ENCODE results near the gene SEPTIN2.
"Not testable (repeated sequence)": the region's sequence is repeated elsewhere in the genome, so short reads cannot be mapped to it uniquely, and the experiment has no call there.

Gene SEPTIN2

GRCh38 chr2:241315093-241315878 is 439 bp upstream of the SEPTIN2 start, which contains the start of gene HDLBP:
Gene HDLBP (minus strand): TSS chr2:241315672. CDS start chr2:241266869, 48,803 bp downstream.
- DNase-seq = peak; percentile 97

DNA sequence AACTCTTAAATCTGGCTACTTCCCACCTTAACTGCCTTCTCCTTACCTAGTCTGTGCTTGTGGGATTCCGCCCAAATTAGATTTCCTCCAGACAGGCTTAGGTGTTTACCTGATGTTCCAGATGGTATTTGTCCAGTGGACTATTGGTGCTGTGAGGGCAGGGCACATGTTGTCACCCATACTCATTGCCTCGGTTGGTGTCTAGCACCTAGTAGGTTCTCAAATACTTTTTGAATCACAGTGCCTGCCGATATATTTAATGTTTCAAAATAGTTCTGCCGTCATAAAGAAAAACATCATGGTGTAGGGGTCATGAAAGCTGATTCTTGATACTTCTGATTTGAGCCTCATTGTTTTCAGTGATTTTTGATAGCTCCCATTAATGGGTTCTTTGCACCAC is 1.1 kb downstream of the SEPTIN2 start:
- no peak for DNase-seq

DNA sequence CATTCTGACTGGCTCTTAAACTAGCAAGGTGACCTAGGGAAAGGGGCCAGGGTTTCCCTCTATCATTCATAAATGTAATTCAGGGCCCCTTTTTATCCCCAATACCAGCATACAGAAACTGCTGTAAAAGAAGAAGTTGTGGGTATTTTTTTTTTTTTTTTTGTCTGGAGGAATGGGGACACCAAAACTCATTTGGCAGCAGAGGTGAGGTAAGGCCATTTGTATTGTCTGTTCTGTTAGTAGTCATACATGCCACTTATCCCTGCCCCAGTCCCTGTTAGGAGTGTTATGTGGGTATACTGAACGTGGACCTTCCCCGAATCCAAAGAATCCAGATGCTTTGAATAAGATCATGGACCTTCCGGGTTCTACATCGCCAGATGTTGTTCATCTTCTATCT is 1.7 kb downstream of the SEPTIN2 start:
- no peak for DNase-seq

DNA sequence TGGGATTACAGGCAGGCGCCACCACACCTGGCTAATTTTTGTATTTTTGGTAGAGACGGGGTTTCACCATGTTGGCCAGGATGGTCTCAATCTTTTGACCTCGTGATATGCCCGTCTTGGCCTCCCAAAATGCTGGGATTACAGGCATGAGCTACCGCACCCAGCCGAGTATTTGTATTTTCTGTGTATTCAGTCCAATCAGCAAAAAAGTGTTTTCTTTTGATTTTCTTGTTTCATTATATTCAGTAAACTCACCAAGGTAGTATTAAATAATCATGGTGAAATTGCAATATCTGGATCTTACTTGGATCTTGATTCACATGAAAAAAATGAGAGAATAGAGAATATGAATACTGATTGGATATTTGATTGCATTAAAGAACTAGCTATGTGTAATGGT is 3.1 kb downstream of the SEPTIN2 start:
- DNase-seq = not testable (repeated sequence)

GRCh38 chr2:241320394-241320793 is 4.7 kb downstream of the SEPTIN2 start:
- DNase-seq = no peak

DNA sequence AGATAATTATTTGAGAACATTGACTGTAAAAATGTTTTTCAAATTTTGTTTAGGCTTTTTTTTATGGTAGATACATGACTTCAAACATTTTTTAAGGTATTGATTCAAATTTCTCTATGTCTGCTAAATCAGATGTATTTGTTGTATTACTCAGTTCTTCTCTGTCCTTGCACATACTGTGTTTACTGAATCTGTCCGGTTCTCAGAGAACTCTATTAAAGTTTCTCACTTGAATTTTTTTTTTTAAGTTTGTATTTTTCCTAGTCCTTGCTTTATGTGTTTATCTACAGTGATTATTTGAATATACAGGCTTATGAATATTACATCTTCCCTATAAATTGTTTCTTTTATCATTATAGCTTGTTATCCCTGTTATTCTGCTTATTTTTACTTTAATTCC is 5.3 kb downstream of the SEPTIN2 start:
- DNase-seq = no peak

DNA sequence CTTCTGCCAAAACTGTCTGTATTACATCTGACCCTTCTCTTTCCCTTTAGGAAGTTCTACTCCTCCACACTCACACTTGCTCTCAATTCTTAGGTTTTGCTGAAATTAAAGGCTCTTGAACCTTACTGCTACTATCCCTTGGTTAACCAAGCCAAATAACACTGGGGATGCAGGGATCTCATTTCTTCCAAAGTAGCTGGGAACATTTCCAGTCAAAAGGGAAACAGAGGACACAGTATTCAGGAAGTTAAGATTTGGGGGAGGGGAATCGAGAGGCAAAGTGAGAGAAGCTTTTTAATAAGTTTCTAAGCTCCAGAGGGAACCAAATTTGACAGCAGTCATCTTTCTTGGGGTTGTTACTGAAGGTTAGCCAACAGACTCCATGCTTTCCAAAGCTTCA is 6.2 kb downstream of the SEPTIN2 start:
- no peak for DNase-seq

DNA sequence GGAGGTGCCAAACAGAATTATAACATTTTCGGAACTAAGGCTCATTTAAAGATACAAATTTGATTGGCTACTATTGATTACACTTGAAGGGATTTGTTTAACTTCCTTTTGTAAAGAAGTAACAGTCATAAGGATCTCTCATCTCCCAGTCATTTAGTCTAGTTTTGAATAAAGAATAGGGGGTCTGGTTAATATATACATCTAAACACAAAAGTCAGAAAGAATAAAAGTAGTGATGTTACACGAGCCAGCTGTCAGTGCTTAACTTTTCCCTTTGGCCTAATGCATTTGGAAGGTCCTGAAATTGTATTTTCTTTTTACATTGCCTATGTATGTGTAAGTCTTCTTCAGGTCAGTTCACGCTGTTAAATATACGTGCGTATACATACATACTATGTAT is 8.1 kb downstream of the SEPTIN2 start:
- DNase-seq = no peak

GRCh38 chr2:241324775-241325174 is 9.1 kb downstream of the SEPTIN2 start:
- no peak for DNase-seq

DNA sequence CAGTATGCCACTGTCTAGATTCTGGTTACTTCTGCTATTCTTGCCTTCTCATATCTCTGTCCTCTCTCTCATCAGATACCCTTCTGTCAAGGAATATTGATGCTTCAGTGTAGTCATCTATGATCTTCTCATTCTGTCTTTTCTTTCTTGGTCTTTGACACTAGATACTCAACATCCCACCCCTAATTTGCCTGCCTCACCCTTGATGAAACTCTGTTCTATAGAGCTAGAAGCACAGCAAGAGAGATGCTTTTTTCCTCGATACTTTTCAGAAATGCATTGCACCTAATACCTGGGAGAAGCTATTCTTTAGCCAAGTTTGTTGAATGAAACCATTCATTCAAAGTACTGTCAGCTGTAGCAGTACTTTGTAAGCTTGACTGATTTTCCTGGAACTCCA is 9.5 kb downstream of the SEPTIN2 start:
- no peak for DNase-seq

GRCh38 chr2:241329669-241330615 is 14.2 kb downstream of the SEPTIN2 start:
- no peak for DNase-seq

DNA sequence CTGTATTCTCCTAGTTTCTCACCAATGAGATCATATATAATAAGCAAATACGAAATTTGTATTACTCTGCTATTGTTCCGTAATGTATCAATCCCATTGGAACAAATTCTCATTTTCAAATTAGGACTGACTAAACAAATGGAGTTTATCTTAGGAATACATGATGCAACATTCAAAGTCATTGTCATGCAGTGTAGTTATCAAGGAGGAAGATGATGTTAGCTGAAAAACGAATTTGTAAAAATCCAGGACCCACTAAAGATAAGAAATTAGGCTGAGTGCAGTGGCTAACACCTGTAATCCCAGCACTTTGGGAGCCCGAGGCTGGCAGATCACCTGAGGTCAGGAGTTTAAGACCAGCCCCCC is 14.9 kb downstream of the SEPTIN2 start:
- DNase-seq = no peak

DNA sequence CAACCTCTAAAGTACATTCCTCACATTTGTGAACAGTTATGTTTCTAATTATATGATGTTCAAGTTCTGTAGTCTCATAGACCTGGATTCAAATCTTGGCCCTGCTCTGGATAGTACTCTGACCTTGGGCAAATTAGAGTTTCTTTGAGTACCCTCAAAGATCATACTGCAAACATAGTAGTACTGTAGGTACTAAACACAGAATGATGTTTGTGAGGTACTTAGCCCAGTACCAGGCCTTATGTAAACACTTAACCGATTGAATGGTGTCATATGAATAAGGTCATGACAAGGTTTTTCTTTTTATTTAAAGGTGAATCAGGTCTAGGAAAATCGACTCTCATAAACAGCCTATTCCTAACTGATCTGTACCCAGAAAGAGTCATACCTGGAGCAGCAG is 19.1 kb downstream of the SEPTIN2 start:
- no peak for DNase-seq

DNA sequence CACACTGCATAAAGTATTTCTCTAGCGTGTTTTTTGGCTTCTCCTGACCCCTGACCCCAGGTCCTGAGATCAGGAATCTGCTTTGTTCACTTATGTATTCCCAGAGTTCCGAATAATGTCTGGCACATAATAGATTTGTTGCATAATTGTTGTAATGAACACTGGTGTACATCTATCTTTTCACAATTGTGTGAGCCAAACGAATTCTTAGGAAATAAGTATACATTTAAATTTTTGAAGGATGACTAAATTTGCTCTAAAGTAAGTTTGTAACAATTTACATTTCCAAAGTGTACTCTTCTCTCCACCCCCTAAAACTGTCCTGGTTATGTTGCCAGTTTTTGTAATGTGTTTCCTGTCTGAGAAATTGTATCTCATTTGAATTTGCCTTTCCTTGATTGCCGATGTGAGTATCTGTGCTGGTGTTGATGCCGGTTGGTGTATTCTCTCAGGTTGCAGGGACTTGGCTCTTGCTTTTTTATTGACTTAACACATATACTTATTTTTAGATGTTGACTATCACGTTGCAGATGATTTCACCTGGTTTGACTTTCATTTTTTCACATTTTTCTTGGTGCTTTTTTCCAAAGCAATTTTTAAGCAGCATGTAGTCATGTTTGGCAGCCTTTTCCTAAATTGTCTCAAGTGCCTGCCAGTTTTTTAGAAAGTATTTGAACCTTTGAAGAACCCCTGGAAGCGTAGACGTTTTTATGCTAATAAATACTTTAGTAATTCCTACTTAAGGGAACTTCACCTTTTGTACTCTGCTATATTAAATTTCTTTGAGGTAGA is 24.3 kb downstream of the SEPTIN2 start:
- no peak for DNase-seq

- DNase-seq = no peak
Observed at GRCh38 chr2:241340631-241341163, 25.0 kb downstream of the SEPTIN2 start.

DNA sequence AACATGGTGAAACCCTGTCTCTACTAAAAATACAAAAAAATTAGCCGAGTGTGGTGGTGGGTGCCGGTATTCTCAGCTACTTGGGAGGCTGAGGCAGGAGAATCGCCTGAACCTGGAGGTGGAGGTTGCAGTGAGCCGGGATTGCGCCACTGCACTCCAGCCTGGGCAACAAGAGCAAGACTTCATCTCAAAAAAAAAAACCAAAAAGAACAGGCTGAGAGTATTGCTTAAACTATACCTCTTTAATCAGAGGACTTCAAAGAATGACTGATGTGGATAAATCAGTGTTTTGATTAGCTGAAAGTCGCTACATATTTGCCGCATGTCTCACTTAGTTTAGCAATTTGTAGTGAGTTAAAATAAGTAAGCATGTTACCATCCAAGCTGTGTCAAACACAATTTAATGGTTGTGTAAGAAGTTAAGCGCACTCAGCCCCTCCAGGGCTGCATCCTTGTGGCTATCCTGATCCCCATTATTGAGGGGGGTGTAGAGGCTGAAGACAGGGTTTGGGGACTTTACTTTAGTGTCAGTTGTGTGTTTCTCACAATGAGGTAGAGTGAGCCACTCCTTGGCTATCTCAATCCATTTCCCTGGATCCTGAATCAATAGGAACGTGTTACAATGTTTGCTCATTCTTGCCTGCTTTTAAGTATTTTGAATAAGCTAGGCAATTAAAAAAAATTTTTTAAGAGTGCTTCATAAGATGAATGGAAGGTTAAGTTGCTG is 29.4 kb downstream of the SEPTIN2 start:
- no peak for DNase-seq

DNA sequence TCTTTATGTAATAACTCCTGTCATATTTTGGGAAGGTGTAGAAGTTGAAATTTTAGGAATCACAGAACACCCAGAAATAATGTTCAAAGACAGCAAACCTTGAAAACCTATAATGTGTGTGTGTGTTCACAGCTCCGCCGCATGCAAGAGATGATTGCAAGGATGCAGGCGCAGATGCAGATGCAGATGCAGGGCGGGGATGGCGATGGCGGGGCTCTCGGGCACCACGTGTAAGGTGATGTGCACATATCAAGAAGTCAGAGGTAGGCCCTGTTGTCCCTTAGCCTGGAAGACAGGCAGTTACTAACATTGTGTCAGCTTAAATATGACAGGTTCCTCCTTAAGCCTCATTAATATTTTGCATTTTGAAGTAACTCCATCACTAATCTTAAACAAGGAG is 34.2 kb downstream of the SEPTIN2 start:
- DNase-seq = no peak

DNA sequence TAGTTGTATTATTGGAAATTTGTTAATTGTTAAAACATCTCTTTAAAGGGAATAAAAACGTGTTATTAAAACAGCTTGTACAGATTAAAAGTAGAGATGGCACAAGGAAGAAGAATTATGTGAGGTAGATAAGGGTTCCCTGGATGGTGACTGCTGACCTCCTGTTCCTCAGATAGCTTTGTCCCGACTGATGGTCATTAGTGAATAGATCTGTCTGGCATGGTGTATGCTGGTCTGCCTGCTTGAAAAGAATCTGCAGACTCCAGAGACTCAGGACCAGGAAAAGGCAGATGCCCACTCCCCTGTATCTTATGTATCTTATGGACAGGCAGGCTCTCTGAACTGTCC is 34.8 kb downstream of the SEPTIN2 start:
- no peak for DNase-seq

DNA sequence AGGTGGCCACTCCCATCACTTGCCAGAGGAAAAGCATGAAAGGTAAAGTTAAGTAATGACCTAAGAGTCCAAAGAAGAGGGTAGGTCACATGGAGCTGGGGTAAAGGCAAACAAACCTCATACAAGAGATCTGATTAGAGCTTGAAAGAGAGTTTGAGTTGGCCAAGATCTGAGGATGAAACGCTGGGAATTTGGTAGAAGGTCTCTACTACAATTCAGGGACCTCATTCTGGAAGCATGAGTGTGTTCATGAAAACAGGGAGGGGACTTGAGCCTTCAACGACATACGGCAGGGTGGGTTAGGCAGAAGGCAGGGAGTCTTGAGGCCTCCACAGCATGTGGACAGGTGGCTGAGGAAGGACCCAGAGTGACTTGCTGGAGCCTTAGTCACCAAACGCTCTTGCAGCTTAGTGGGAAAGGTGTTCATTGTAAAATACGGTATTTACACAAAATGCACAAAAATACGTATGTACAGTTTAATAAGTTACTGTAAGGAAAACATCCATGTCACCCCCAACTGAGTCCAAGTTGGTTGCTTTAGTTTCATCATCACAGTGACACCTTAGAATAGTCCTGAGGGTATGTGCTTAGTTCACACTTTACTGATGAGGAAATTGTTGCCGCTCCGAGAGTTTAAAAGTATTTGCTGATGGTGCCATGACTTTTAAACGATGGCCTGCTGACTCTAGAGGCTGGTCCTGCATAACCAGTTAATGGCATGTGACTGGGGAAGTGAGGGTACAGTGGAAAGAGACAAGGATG is 35.3 kb downstream of the SEPTIN2 start:
- DNase-seq = no peak

DNA sequence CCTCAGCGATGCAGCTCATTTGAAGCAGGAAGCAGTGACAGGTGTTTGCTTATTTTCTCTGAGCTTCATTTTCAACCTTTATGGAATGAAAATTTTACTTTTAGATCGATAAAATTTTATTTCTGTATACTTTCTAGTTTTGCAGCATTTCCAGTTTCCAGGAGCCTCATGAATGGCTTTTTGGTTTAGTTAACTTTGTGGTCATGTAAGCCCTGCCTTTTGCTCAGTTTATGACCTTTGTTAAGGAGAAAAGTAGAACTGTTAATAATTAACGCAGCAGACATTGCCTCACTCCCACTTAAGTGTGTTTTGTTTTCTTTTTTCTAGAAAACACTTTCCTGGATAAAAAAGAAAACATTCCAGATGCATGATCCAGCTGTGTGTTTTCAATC is 35.9 kb downstream of the SEPTIN2 start:
- no peak for DNase-seq

- no peak for DNase-seq
Observed at GRCh38 chr2:241352227-241352626, 36.5 kb downstream of the SEPTIN2 start.

Data from GOT3 (cell line).